GM19455 (cell line): ENCODE measurements around the gene COPS7A.

Experiments used
- ATAC-seq: cut with Tn5 transposase; IDR thresholded peaks from one replicate; pipeline ENCODE4 v1.9.1; 2021; ENCODE audit not compliant: unreplicated experiment

COPS7A gene

DNA sequence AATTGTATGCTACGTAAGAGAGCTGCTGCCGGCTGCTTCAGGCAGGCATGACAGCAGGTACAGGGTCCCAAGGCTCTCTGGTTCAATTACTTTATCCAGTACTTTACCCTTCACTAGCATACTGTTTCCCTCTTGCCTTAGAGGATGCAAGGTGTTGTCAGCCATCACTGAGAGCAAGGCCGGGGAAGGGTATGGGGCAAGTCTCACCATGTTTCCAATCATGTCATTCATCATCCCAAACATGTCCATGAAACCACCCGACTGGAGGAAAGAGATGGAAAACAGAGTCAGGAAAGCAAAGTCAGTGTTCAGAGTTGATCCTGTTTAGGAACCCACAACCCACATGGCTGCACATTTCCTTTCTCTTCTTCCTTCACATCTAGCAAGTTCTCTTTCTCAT, 26.7 kb downstream of the COPS7A start:
- no peak for ATAC-seq

GRCh38 chr12:6751767-6752166, 27.9 kb downstream of the COPS7A start:
- ATAC-seq = no peak

- no peak for ATAC-seq
These were observed 28.5 kb downstream of the COPS7A start for GRCh38 chr12:6752167-6752920.

GRCh38 chr12:6752921-6753771, 29.3 kb downstream of the COPS7A start, which contains the start of gene MLF2:
Gene MLF2, minus strand, starts transcription at chr12:6753141. Its CDS starts 807 bp downstream, at chr12:6752334.
- peak; percentile 90 for ATAC-seq

GRCh38 chr12:6753772-6754356, 30.0 kb downstream of the COPS7A start:
- no peak for ATAC-seq

DNA sequence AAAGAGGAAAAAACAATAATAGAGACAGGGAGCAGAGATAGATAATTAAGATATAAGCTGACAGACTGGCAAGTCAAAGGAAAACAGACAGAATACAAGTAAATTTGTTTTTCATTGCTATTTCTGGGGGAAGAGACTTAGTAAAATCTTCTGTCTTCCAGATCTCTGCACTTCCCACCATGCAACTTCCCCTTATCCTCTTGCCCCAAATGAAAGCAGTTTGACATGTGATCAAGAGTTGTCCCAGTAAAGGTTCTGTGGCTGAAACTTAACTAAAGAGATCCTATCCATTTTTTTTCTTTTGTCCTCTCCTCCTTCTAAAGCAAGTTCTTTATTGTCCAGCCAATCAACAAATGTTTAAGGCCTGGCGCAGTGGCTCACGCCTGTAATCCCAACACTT, 30.6 kb downstream of the COPS7A start:
- ATAC-seq = no peak

GRCh38 chr12:6757028-6757690, 33.3 kb downstream of the COPS7A start:
- ATAC-seq = no peak

DNA sequence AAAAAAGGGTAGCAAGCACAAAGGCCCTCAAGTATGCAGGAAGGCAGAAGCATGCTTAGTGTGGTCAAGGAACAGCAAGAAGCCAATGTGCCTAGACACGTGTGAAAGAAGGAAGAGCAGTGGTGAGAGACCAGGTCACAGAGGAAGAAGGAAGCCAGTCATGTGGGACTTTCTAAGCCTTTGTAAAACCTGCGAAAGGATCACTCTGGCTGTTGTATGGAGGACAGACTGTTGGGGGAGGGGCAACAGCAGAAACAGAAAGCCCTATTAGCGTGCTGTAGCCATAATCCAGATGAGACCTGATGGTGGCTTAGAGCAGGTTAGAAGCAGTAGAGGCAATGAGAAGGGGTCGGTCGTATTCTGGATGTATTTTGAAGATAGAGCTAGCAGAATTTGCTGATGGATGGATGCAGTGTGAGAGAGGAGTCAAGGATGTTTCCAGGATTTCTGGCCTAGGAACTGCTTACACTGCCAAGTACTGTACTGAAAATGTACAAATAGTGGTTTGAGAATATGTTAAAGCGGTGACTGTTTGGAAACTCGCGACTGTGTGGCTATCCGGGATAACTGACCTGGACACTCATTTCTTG, 34.8 kb downstream of the COPS7A start:
- no peak for ATAC-seq

GRCh38 chr12:6759741-6760140, 35.9 kb downstream of the COPS7A start:
- no peak for ATAC-seq

DNA sequence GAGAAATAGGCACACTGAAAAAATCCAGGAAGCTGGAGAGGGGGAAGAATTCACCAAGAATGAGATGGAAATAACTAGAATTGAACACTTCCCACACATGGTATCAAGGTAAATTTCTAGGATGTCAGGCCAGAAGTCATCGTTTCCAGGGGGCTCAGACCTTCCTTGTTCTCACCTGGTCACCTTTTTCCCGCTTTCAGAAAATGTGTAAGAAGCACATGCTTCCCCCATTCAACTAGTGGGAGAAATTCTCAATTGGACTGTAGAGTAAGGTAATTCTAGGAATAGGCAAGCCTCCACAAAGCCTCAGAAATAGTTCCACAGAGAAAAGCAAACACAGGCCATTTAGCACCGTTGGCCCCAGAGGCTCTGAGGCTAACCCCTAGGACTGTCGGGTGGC, 39.5 kb downstream of the COPS7A start:
- no peak for ATAC-seq

GRCh38 chr12:6764011-6764828, 40.4 kb downstream of the COPS7A start:
- ATAC-seq = peak; percentile 83

DNA sequence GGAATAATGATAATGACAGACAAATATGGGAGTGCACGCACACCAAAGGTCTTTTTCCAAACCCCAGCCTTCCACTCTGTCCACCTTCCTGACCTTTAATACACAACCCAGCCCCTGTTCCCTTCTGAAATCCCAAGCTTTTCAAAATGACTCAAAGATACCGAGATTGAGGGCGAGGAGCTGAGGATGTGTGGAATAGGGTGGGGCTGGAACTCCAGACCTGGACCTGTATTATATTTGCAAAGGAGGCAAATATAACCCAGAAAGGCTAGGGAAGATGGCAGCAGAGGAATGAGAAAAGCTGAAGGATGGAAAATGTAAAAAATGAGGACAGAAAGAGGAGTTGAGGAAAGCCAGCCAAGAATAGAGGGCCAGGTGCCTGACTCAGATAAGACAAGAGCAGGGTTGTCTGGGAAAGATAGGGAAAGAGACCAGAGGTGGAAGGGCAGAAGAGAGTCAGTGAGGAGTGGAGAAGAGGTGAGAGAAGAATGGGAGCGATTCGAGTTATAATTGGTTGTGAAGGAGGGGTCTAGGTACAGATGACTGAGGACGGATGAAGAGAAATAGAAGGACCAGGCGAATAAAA, 41.3 kb downstream of the COPS7A start:
- ATAC-seq = no peak

DNA sequence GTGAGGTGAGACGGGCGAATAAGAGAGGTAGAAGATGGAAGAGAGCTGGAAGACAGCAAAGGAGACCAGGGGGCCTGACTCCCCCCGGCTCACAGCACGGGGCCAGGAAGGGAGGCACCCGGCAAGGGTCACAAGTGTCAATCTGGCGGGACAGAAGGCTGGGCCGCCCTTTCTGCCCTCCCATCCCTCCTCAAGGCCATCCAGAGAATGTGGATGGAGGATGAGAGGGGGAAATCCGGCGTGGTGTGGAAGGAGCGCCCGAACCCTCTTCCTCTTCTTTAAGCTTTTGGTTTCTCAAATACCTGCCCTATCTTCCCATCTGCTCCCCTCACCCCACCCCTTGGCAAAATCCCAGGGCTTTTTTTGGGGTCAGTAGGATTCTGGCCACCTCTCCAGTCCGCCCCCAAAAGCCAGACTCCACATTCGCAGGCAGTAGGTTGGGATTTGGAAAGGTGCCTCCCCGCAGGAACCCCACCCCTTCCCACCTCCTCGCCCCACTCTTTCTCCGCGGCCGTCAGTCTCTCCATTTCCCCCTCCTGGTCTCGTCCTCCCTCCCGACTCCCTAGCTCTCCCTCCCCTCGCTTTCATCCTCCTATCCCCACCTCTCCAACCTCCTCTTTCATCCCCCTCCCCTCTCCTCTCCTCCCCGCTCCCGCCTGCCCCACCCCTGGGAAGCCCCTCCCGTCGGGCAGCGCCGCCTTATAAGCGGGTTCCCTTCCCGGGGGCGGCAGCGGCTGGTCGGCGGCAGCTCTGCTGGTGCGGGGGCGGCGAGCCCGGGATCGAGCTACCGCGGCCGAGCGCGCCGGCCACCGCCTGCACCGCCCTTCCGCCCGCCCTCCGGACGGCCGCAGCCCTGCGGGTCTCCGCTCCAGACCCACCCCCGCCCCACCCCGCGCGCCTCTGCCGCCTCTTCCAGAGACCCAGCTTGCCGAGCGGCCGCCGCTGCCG, 42.1 kb downstream of the COPS7A start, which contains the start of gene PTMS:
Gene PTMS (plus strand): TSS at position 730 of the 948 bp plus-strand sequence. CDS start 343 bp downstream, outside the sequence.
- peak; percentile 3 for ATAC-seq

GRCh38 chr12:6766651-6767349, 43.0 kb downstream of the COPS7A start:
- ATAC-seq = peak; percentile 40

DNA sequence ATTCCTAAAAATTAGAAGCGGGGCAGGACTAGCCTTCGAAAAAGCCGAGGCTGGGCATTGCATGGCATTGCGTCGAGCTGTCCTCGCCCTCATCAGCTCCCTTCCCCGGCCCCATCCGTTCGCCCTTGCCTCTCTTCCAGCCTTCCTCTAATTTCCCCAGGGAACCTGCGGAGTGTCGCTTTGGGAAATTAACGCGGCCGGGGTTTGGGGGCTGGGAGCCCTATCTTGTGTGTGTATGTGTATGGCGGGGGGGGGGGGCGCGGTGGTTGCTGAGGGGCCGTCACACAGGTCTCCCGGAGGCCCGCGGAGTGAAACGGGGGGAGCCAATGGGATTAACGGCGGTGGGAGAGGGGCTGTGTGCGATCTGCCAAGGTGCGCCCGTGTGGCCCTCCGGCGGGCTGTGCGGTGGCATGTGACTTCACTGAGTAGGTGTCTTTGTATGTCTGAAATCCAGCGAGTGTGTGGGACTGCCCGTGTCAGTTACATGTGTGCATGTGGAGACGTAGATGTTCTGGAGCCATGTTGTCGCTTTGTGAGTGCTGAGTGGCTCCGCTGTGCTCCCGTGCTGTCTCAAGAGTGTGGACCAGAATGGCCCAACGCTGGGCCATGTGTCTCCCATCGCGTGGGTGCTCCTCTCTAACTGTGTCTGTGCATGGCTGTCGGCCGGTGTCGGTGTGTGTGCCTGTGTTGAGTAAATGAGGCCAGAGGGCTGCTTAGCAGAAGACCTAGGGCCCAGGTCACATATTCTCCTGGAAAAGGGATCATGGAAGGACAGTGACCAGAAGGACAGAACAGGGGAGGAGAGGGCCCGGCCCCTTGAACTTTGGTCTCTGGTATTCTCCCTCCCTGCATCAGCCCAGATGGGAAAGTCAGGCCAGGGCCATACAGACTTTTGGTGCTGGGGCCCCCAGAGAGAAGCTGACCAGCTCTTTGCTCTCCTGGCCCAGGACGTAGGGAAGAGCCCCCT, 43.8 kb downstream of the COPS7A start:
- no peak for ATAC-seq

DNA sequence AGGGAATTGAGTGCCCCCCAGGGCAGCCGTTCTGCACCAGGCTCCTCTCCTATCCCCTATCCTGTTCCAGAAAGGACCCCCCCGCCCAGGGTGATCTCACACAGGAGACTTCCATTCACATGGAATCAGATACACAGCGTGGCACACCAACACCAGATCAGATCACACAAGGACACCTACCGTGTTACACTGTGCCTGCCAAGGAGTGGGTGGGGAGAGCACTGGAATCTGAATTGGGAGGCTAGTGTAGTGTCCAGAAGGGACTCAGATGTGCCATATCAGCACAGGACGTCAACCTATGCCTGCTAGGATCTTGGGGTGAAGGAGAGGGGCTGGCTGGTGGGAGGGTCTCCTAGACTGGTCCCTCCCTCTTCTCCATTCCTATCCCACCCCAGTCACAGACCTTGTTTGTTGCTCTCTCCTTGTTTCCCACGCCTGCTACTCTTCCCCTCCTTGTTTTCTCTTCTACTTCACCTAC, 44.6 kb downstream of the COPS7A start:
- ATAC-seq = no peak
